Uterus (tissue), 4 donors: ENCODE measurements around the gene PLEKHA4. TPM values are rescaled to one million over a fixed set of nuclear protein-coding genes. Genes with fewer than 3 reads are reported as not detected.

Experiments used
- DNase-seq, 2 donors: peaks; one replicate each; pipeline ENCODE4 v3.0.0-alpha.2; 2019 to 2020
- H3K27ac ChIP-seq, 2 donors: fragments of 200-600 bp; sonication (generic); 1 replicate in 1 of 2; 2 replicates in 1 of 2; pipeline ENCODE4 v1.5.1; 2016 to 2018
- H3K27me3 ChIP-seq, 2 donors: fragments of 200-600 bp; sonication (generic); one replicate each; pipeline ENCODE4 v1.5.1; 2018 to 2019; ENCODE audit warnings: control low read depth in 1 of 2
- H3K36me3 ChIP-seq, 2 donors: fragments of 200-600 bp; sonication (generic); one replicate each; pipeline ENCODE4 v1.5.1; 2019; ENCODE audit warnings: control low read depth in 1 of 2
- H3K4me1 ChIP-seq, 2 donors: fragments of 200-600 bp; sonication (generic); one replicate each; pipeline ENCODE4 v1.5.1; 2018 to 2019; ENCODE audit warnings: control low read depth in 1 of 2
- H3K4me3 ChIP-seq, 2 donors: fragments of 200-600 bp; sonication (generic); 1 replicate in 1 of 2; 2 replicates in 1 of 2; pipeline ENCODE4 v1.5.1; 2018 to 2019; ENCODE audit warnings: mild to moderate bottlenecking in 1 of 2
- H3K9me3 ChIP-seq, 2 donors: fragments of 200-600 bp; sonication (generic); one replicate each; pipeline ENCODE4 v1.5.1; 2019; ENCODE audit warnings: control low read depth in 1 of 2
- CTCF ChIP-seq, 4 experiments: fragments of 200-600 bp in 2 of 4; fragments of 450-650 bp in 2 of 4; sonication (generic) in 2 of 4; IDR thresholded peaks; one replicate each; pipeline ENCODE4 v1.5.1; 2016 to 2019; ENCODE audit warnings: antibody characterized with exemption in 4 of 4, mild to moderate bottlenecking in 2 of 4, moderate library complexity in 1 of 4
- POLR2A ChIP-seq, 2 donors: fragments of 450-650 bp; IDR thresholded peaks; one replicate each; pipeline ENCODE4 v1.6.1; 2016; ENCODE audit warnings: antibody characterized with exemption in 2 of 2, mild to moderate bottlenecking in 1 of 2, moderate library complexity in 1 of 2
- intact Hi-C: fragments of 100-400 bp; cut with DNase I; formaldehyde crosslinking; loops from one replicate; pipeline ENCODE4 v1.15.1; 2023; ENCODE audit warnings: low total_unique reads
- total RNA-seq, 4 donors: library from RNA; depleted of rRNA in 3 of 4; stranded (reverse); fragments of >200 nt in 3 of 4; gene quantifications; one replicate each; pipeline versions ENCODE4 v1.1.0 to v1.2.4, GENCODE V29; 2014 to 2023
- donor health status: DM: yes; HTN: yes; CAD: no.

The PLEKHA4 gene
- total RNA-seq, 4 donors from 2014 or later, result 1.3 to 60.4 (median 10.4) TPM

GRCh38 chr19:48826606-48827020, 41.8 kb downstream of the PLEKHA4 start:
- TF ChIP-seq CTCF (IDR thresholded peaks at IDR 0.05), result no peak
- TF ChIP-seq POLR2A (IDR thresholded peaks at IDR 0.05), result no peak
- Histone ChIP-seq H3K36me3 (no peaks in the 10 kb centered on the region), H3K4me3 (no peak overlapping the region), H3K27me3 (no peaks in the 10 kb centered on the region), H3K9me3 (no peaks in the 10 kb centered on the region), H3K4me1 (no peaks in the 10 kb centered on the region), H3K27ac (no peak overlapping the region)
- no peak for DNase-seq
- intact Hi-C loops, result no loop called here

GRCh38 chr19:48822514-48822913, 45.9 kb downstream of the PLEKHA4 start:
- no peak for DNase-seq
- H3K36me3 ChIP-seq, result no peaks in the 10 kb centered on the region
- no peak for TF ChIP-seq POLR2A (IDR thresholded peaks at IDR 0.05)
- TF ChIP-seq CTCF (IDR thresholded peaks at IDR 0.05), result no peak
- H3K4me1 ChIP-seq, result no peaks in the 10 kb centered on the region
- H3K27me3 ChIP-seq, result no peaks in the 10 kb centered on the region
- intact Hi-C loops, result no loop called here
- H3K4me3 ChIP-seq, result no peak overlapping the region
- no peaks in the 10 kb centered on the region for H3K9me3 ChIP-seq
- H3K27ac ChIP-seq, result no peak overlapping the region

- DNase-seq, result no peak
- H3K27me3 ChIP-seq, result no peaks in the 10 kb centered on the region
- H3K36me3 ChIP-seq, result no peaks in the 10 kb centered on the region
- no peaks in the 10 kb centered on the region for H3K9me3 ChIP-seq
- H3K27ac ChIP-seq, result no peak overlapping the region
- H3K4me3 ChIP-seq, result no peak overlapping the region
- intact Hi-C loops, result no loop called here
- no peaks in the 10 kb centered on the region for H3K4me1 ChIP-seq
- TF ChIP-seq CTCF (IDR thresholded peaks at IDR 0.05) (no peak), POLR2A (IDR thresholded peaks at IDR 0.05) (no peak)
These were observed 46.8 kb downstream of the PLEKHA4 start for GRCh38 chr19:48821633-48822032.

- no peaks in the 10 kb centered on the region for H3K27me3 ChIP-seq
- H3K4me1 ChIP-seq, result no peaks in the 10 kb centered on the region
- H3K36me3 ChIP-seq, result no peaks in the 10 kb centered on the region
- H3K9me3 ChIP-seq, result no peaks in the 10 kb centered on the region
- intact Hi-C loops, result no loop called here
- no peak for TF ChIP-seq CTCF (IDR thresholded peaks at IDR 0.05)
- TF ChIP-seq POLR2A (IDR thresholded peaks at IDR 0.05), result no peak
- H3K27ac ChIP-seq, result peak overlapping the region; percentile 60 to 64
- no peak overlapping the region for H3K4me3 ChIP-seq
- peak; percentile 85 to 88 for DNase-seq
These were observed 49.0 kb downstream of the PLEKHA4 start for GRCh38 chr19:48819366-48819816.

GRCh38 chr19:48818234-48818820, 50.1 kb downstream of the PLEKHA4 start:
- intact Hi-C loops, result no loop called here
- no peak for DNase-seq
- no peaks in the 10 kb centered on the region for H3K4me1 ChIP-seq
- no peaks in the 10 kb centered on the region for H3K36me3 ChIP-seq
- peak overlapping the region; percentile 60 to 64 for H3K27ac ChIP-seq
- H3K4me3 ChIP-seq, result no peak overlapping the region
- H3K27me3 ChIP-seq, result no peaks in the 10 kb centered on the region
- no peaks in the 10 kb centered on the region for H3K9me3 ChIP-seq
- no peak for TF ChIP-seq CTCF (IDR thresholded peaks at IDR 0.05)
